Stimulated activated naive CD8-positive, alpha-beta T cell treated with anti-CD3 and anti-CD28 coated beads, Interleukin-15, Interleukin-2, amounts not matched to agents 100 U/mL and 50 U/mL, for 24 hours (primary cell): ENCODE data around the gene SULT1A2.
"Not testable (repeated sequence)": the region's sequence is repeated elsewhere in the genome, so short reads cannot be mapped to it uniquely, and the experiment has no call there.

Experiments
- ATAC-seq: fragments of 150-1000 bp; cut with Tn5 transposase; one replicate; pipeline ENCODE4 v1.10.0; 2021
- DNase-seq: peaks from one replicate; pipeline ENCODE4 v3.0.0; 2021

The SULT1A2 gene

GRCh38 chr16:28591355-28591754 is 5.5 kb downstream of the SULT1A2 start:
- DNase-seq (no peak), ATAC-seq (no peak)

DNA sequence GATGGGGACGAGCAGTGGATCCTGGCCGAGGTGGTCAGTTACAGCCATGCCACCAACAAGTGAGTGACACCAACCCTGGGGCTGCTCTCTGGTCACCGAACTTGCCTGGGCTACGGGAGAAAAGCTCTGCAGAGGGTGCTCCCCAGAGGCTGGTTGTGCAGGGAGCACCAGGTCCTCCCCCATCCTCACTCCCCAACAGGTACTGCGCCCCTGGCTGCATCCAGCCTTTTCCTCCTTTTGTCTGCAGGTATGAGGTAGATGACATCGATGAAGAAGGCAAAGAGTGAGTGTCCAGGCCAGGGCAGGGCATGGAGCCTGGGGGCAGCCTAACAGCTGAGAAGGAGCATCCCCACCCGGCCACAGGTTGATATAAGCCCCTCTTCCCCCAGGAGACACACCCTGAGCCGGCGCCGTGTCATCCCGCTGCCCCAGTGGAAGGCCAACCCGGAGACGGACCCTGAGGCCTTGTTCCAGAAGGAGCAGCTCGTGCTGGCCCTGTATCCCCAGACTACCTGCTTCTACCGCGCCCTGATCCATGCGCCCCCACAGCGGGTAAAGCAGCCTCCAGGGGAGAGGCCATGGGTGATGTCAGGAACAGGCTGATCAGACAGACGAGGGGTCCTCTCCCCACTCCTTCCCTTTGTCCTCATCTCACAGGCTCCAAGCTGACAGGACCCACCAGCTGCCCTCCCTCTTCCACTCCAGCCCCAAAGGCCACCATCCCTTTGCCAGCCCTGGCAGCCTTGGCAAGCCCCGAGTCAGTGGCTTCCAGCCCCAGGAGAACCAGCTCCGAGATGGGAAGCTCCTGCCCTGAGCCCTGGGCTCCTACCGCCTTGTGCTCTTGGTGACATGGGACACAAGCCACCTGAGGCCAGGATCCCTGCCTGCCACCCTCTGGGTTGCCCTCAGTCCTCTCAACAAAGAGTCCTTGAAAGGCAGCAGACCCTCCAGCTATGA is 6.2 kb downstream of the SULT1A2 start:
- ATAC-seq: no peak
- no peak for DNase-seq

- DNase-seq: no peak
- no peak for ATAC-seq
These were observed 6.9 kb downstream of the SULT1A2 start for GRCh38 chr16:28589930-28590329.

DNA sequence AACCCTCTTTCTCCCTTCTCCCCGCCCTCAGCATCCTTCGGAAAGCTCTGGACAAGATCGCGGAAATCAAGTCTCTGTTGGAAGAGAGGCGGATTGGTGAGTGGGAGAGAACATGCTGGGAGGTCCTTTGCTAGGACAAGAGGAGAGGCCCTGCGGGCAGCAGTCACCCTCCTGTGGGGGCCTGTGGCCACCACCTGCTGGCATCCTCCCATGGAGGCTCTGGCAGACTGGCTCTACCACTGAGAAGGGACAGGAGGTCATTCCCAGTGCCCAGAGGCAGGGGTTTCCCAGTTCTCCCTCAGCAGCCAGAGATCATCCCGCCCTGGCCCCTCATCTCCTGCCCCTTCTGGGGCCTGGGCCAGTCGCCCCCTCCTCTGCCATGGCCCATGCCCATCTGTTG is 7.8 kb downstream of the SULT1A2 start:
- ATAC-seq: no peak
- no peak for DNase-seq

- ATAC-seq: no peak
- DNase-seq: no peak
These were observed 9.5 kb downstream of the SULT1A2 start for GRCh38 chr16:28587386-28587785.

DNA sequence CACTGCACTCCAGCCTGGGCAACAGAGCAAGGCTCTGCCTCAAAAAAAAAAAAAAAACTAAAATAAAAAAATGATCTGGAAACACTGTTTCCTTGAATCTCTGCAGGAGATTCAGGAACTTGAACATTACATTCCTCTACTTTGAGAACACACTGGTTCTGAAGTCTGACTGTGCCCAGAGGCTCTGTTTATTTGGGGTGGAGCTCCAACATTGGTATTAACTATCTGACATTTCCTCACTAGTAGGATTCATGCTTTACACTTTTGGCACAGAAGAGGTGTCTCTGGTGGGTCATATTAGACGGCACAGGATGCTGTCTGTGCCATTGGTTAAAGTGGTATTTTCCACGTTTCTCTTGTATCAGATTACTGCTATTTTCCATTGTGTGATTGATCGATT is 10.4 kb downstream of the SULT1A2 start:
- ATAC-seq (no peak), DNase-seq (no peak)

- DNase-seq (no peak), ATAC-seq (no peak)
These were observed 11.2 kb downstream of the SULT1A2 start for GRCh38 chr16:28585674-28586073.

DNA sequence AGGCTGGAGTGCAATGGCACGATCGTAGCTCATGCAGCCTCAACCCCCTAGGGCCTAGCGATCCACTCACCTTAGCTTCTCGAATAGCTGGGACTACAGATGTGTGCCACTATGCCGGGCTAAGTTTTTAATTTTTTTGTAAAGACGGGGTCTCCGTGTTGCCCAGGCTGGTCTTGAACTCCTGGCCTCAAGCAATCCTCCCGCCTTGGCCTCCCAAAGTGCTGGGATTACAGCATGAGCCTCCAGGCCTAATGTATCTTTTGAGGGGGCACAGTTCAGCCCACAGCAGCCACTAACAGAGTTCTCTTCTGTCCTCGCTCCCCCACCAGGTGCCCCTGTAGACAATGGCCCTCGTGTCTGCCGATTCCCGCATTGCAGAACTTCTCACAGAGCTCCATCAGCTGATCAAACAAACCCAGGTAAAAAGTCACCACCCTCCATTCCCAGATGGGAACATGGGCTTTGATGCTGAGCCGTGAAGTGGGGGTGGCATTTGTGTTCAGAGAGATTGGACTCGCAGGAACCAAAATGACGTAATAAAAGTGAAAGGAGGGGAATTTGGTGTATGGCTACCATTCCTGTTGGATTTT is 16.0 kb downstream of the SULT1A2 start:
- no peak for DNase-seq
- ATAC-seq: no peak

DNA sequence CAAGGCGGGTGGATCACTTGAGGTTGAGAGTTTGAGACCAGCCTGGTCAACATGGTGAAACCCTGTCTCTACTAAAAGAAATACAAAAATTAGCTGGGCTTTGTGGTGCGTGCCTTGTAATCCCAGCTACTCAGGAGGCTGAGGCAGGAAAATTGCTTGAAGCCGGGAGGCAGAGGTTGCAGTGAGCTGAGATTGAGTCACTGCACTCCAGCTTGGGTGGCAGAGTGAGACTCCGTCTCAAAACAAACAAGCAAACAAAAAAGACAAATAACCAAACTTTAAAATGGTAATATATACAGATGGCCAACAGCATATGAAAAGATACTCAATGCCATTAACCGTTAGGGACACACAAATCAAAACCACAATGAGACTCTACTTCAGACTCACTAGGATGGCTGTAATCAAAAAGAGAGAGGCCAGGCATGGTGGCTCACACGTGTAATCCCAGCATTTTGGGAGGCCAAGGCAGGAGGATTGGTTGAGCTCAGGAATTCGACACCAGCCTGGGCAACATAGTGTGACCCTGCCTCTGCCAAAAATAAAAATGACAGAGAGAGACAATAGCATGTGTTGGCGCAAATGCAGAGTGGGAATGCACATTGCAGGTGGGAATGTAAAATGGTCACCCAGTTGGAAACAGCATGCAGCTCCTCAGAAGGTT is 21.3 kb downstream of the SULT1A2 start:
- ATAC-seq (no peak), DNase-seq (no peak)

DNA sequence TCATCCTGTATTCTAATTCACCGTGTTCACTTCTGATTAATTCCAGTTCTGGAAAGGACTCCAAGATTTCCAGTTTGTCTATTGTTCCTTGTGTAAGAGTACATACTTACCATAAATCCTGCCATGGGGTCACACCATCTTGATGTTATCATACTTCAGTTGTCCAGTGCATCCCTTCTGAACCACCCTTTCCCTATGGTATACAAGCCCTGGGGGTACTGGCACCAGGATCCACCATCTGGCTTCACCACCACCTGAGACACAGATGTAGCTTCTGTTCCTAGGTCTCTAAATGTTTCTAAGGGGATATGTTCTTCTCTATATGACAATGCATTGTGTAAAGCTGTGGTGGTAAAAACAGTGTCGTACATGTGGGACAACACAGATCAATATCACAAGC is 21.9 kb downstream of the SULT1A2 start:
- DNase-seq (no peak), ATAC-seq (no peak)

- ATAC-seq (no peak), DNase-seq (no peak)
These were observed 22.8 kb downstream of the SULT1A2 start for GRCh38 chr16:28573738-28574718.

GRCh38 chr16:28572696-28573510 is 23.9 kb downstream of the SULT1A2 start:
- DNase-seq: no peak
- ATAC-seq: no peak

DNA sequence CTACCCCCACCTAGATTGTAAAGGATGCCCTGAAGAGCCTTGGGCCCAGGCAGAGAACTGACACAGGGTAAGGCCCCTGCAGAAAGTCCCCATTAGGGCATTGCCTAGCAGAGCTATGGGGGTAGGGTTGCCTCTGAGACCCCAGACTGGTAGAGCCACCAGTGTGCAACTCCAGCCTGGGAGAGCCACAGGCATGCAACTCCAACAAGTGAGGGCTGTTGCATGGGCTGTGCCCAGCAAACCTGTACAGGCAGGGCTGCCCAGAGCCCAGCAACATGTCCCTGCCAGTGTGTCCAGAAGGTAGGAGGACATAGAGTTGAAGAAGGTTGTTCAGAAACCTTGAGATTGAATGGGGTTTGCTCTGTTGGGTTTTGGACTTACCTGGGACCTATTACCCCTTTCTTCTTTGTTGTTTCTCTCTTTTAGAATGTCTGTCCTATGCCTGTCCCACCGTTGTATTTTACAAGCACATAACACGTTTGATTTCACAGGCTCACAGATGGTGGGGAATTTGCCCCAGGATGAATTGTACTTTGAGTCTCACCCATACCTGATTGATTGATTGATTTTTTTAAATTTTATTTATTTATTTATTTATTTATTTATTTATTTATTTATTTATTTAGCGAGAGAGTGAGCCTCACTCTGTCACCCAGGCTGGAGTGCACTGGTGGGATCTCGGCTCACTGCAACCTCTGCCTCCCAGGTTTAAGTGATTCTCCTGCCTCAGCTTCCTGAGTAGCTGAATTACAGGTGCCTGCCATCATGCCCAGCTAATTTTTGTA is 26.7 kb downstream of the SULT1A2 start:
- ATAC-seq (no peak), DNase-seq (no peak)

GRCh38 chr16:28569021-28569420 is 27.8 kb downstream of the SULT1A2 start:
- DNase-seq (no peak), ATAC-seq (no peak)

DNA sequence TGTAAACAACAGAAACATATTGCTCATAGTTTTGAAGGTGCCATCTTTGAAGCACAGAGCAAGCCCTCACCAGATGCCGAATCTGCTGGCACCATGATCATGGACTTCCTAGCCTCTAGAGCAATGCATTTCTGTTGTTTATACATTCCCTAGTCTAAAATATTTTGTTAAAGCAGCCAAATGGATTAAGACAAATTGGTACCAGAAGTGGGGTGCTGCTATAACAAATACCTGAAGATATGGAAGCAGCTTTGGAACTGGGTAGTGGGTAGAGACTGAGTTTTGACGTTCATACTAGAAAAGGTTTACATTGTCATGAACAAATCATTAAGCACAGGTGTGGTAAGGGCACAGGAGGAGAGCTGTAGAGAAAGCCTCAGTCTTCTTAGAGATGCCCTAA is 29.6 kb downstream of the SULT1A2 start:
- no peak for ATAC-seq

GRCh38 chr16:28566233-28566925 is 30.5 kb downstream of the SULT1A2 start:
- DNase-seq, ATAC-seq: not testable (repeated sequence)

More for the DNA sequence above, 29.6 kb downstream of the SULT1A2 start:
- no peak for DNase-seq

- no peak for DNase-seq
- no peak for ATAC-seq
These were observed 33.6 kb downstream of the SULT1A2 start for GRCh38 chr16:28563218-28563617.

DNA sequence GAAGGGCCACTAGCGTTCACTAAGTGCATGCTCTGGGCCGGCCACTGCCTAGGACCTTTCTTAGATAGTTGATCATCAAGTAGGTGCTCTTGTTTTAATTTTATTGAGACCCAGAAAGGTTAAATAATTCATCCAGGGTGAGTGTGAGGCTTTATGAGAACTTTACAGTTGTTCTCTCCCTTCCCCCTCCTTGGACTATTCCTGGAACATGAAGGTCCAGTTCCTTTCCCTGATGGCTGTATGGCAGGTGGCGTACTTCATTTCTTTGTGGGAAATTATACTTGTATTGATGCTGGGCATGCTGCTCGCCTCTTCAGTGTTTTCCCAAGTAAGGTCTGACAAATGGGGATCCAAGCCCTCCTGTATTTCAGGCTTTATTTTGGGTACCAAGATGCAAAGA is 34.7 kb downstream of the SULT1A2 start:
- no peak for DNase-seq

GRCh38 chr16:28561557-28562187 is 35.2 kb downstream of the SULT1A2 start:
- ATAC-seq: no peak
- DNase-seq: no peak

More for the DNA sequence above, 34.7 kb downstream of the SULT1A2 start:
- no peak for ATAC-seq
